Activated naive CD4-positive, alpha-beta T cell treated with anti-CD3 and anti-CD28 coated beads for 36 hours (primary cell): ENCODE data around the gene RNU1-4. TPM values are rescaled to one million over a fixed set of nuclear protein-coding genes. Genes with fewer than 3 reads are reported as not detected.
"Not testable (repeated sequence)": the region's sequence is repeated elsewhere in the genome, so short reads cannot be mapped to it uniquely, and the experiment has no call there.

Experiments used
- CTCF ChIA-PET: fragments of 350-600 bp; sonication (Branson Sonifier 250); formaldehyde crosslinking; loops from one replicate; lab custom pipeline; 2021; ENCODE audit warnings: antibody characterized with exemption; lab: Charles Lee
- DNase-seq: peaks from one replicate; pipeline ENCODE4 v3.0.0-alpha.2; 2020
- H3K27ac Mint-ChIP-seq: one replicate; pipeline ENCODE4 v1.8.0; 2021; ENCODE audit warnings: mild to moderate bottlenecking, mixed read lengths
- H3K27me3 Mint-ChIP-seq: one replicate; pipeline ENCODE4 v1.8.0; 2021; ENCODE audit warnings: low read depth, mixed read lengths
- H3K36me3 Mint-ChIP-seq: one replicate; pipeline ENCODE4 v1.8.0; 2021; ENCODE audit warnings: low read depth, mixed read lengths
- H3K4me1 Mint-ChIP-seq: one replicate; pipeline ENCODE4 v1.8.0; 2021; ENCODE audit warnings: low read depth, mixed read lengths
- H3K4me3 Mint-ChIP-seq: one replicate; pipeline ENCODE4 v1.8.0; 2021; ENCODE audit warnings: mild to moderate bottlenecking, moderate library complexity, mixed read lengths
- H3K9me3 Mint-ChIP-seq: one replicate; pipeline ENCODE4 v1.8.0; 2021; ENCODE audit warnings: mixed read lengths
- intact Hi-C: fragments of 100-400 bp; cut with micrococcal nuclease; formaldehyde crosslinking; loops from one replicate; pipeline ENCODE4 v1.15.1; 2023
- total RNA-seq, 2 experiments: library from RNA; stranded (reverse); gene quantifications; one replicate each; pipeline ENCODE4 v1.2.3, GENCODE V29; 2021

The RNU1-4 gene
- total RNA-seq, 2 experiments from 2014 or later: 1,341 to 1,386 TPM

DNA sequence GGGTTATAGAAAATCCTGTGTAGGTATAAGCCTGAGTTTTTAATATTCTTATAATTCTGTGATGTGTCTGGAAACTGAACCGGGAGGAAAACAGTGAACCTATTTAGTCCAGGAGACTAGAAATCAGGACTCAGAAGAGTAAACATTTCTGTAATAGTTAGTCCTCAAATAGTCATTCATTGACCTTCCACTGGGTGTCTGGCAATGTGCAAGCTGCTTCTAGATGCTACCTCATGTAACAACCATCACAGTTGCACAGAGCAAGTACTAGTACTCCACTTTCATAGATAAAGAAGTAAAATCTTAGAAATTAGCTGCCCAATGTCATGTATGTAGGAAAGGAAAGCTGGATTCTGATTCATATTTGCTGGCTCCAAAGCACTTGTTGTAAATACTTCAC is 15.1 kb downstream of the RNU1-4 start:
- H3K27me3 Mint-ChIP-seq, H3K4me3 Mint-ChIP-seq, H3K36me3 Mint-ChIP-seq, intact Hi-C loops, H3K27ac Mint-ChIP-seq, H3K9me3 Mint-ChIP-seq, H3K4me1 Mint-ChIP-seq, DNase-seq: not testable (repeated sequence)
- CTCF ChIA-PET: interaction anchor here (0.6 kb wide), 1 partner anchor 131 kb away, joined by 8 read pairs; no protein-coding TSS in a partner anchor

DNA sequence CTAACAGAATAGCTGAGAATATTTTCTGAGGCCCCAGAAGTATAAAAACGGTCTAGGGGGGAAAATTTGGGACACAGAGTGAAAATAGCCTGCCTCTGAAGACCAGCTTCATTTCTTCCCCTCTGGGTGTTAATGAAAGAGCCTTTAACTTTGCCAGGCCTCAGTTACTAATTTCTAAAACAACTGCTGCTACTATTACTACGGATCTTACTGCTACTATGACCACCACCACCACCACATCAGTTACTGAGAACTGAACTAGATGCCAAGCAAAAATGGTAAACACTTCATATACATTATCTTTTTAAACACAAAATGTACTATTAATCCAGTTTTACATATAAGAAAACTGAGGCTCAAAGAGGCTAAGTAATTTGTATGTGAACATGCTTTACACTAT is 15.6 kb downstream of the RNU1-4 start:
- CTCF ChIA-PET: interaction anchor here (0.6 kb wide), 1 partner anchor 131 kb away, joined by 8 read pairs; no protein-coding TSS in a partner anchor
- H3K4me1 Mint-ChIP-seq, H3K36me3 Mint-ChIP-seq: not testable (repeated sequence)

DNA sequence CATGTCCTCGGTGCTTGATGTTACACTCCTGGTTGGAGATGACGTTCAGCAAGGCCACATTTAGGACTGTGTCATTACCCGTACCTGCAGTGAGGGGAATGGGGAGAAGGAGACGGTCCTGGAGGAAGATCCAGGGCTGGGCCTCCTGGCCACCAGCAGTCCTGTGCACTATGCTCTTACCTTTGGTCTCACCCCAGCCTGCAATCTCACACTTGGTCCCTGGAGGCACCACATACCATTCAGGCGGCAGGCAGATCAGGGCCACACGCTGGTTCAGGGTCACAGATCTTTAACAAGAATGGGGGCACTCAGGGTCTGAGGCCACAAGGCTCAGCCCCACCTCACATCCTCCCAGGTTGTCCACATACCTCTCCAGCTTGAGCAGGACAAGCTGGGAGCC is 17.3 kb downstream of the RNU1-4 start:
- intact Hi-C loops, H3K9me3 Mint-ChIP-seq, H3K27me3 Mint-ChIP-seq, DNase-seq, H3K27ac Mint-ChIP-seq, CTCF ChIA-PET, H3K4me3 Mint-ChIP-seq, H3K36me3 Mint-ChIP-seq, H3K4me1 Mint-ChIP-seq: not testable (repeated sequence)

More for the DNA sequence above, 15.6 kb downstream of the RNU1-4 start:
- H3K27ac Mint-ChIP-seq, intact Hi-C loops, H3K9me3 Mint-ChIP-seq, H3K4me3 Mint-ChIP-seq, DNase-seq, H3K27me3 Mint-ChIP-seq: not testable (repeated sequence)

DNA sequence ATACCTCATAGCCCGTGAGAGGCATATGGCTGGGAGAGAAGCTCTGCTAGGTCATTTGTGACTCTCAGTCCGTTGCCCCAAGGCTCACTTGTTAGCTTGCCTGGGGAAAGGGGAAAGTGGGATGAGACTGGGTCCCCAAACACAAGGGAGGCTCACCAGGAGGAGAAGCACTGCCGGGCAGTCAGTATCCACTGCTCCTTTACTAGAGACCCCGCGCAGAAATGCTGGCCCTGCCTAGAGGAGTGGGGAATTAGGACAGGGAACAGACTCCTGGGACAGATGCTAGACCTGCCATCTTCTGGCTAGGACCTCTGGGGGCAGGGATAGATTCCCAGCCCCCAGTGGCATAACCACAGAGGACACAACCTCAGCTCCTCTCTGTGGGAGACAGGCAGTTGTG is 17.7 kb downstream of the RNU1-4 start:
- H3K27ac Mint-ChIP-seq, H3K4me3 Mint-ChIP-seq, H3K9me3 Mint-ChIP-seq, H3K4me1 Mint-ChIP-seq, H3K36me3 Mint-ChIP-seq, H3K27me3 Mint-ChIP-seq, intact Hi-C loops, CTCF ChIA-PET, DNase-seq: not testable (repeated sequence)

DNA sequence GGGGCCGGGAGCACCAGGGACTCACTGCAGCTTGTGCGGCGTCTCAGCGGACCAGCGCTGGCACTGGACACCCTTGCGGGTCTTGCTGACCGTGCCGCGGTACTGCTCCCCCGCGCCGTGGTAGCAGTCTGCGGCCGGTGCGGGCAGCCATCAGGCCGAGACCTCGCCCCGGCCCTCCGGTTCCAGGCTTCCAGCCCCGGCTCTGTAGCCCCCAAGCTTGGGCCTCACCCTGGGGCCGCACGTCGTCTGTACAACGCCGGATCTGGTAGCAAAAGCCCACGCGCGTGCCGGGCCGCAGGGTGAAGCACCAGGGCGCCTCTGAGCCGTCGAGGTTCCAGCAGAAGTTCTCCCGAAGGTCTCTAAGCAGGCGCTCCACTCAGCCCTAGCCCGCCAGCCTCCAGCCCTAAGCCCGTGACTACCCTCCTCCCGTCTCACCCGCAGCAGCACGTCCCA is 18.8 kb downstream of the RNU1-4 start:
- H3K4me1 Mint-ChIP-seq, DNase-seq, H3K36me3 Mint-ChIP-seq, CTCF ChIA-PET, H3K4me3 Mint-ChIP-seq, H3K27me3 Mint-ChIP-seq, H3K27ac Mint-ChIP-seq, H3K9me3 Mint-ChIP-seq, intact Hi-C loops: not testable (repeated sequence)

DNA sequence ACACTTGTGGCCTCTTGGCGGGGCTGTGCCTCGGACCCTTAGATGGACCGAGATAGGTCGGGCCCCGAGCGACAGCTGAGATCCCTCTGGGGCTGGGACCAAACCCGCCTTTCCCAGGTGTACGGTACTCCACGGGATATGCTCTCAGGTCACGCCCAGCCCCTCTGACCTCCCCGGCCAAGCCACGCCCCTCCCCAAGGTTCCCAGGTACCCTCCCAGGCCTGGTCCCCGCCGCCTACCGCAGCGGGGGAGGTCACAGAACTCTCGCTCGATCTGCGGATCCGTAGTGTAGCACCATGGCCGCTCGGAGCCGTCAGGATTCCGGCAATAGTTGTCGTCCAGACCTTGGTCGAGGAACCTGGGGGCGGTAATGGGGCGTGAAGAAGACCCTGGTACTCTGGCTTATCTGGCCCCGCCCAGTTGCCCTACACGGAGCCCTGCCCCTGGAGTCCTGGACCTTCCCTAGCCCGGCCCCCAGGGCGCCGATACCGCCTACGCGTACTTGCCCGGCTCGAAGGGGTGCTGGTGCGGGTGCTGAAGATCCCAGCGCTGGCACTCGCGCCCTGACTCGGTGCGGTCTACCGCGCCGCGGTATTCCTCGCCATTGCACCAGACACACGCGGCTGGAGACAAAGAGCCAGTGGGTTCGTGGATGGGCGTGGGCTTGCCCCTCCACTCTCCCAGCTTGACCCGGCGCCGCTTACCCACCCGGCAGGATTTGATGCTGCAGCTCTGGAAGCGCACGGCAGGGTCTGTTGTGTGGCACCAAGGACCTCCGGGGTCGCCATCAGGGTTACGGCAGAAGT is 19.5 kb downstream of the RNU1-4 start:
- H3K4me3 Mint-ChIP-seq, DNase-seq, H3K36me3 Mint-ChIP-seq, H3K27me3 Mint-ChIP-seq, intact Hi-C loops, CTCF ChIA-PET, H3K4me1 Mint-ChIP-seq, H3K9me3 Mint-ChIP-seq, H3K27ac Mint-ChIP-seq: not testable (repeated sequence)

DNA sequence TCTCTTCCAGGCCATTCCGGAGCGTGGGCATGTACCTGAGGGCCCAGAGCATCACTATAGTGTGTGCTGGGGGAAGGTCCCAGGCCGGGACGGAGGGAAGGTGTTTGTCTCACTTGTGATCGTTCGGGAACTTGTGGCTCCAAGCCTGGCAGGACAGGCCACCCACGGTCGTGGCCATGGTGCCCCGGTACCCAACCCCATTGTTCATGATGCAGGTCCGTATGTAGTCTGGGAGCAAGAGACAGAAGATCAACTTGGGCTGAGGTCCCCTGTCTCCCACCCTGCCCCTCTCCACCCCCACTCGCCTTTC is 20.1 kb downstream of the RNU1-4 start:
- H3K36me3 Mint-ChIP-seq, H3K27ac Mint-ChIP-seq, H3K9me3 Mint-ChIP-seq, DNase-seq, H3K4me1 Mint-ChIP-seq, intact Hi-C loops, H3K4me3 Mint-ChIP-seq, H3K27me3 Mint-ChIP-seq, CTCF ChIA-PET: not testable (repeated sequence)

DNA sequence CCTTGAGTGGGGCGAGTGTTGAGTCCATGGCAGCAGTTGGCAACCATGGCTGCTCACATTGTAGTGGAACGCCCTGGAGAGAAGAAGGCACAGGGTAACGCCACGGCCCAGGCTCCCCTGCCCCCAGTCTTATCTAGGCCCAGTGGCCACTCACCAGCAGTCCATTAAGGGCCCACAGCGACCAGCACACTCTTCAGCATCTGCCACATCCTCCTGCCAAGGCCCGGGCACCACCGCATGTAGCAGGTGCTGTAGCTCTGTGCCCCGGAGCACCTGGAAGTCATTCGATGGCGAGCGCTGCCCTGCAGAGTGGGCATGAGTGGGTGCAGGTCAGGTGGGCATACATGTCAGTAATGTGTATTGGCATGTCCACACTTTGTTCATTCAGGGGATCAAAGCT is 20.5 kb downstream of the RNU1-4 start:
- H3K4me1 Mint-ChIP-seq, H3K36me3 Mint-ChIP-seq, H3K27ac Mint-ChIP-seq, DNase-seq, H3K9me3 Mint-ChIP-seq, H3K27me3 Mint-ChIP-seq, H3K4me3 Mint-ChIP-seq, CTCF ChIA-PET, intact Hi-C loops: not testable (repeated sequence)

DNA sequence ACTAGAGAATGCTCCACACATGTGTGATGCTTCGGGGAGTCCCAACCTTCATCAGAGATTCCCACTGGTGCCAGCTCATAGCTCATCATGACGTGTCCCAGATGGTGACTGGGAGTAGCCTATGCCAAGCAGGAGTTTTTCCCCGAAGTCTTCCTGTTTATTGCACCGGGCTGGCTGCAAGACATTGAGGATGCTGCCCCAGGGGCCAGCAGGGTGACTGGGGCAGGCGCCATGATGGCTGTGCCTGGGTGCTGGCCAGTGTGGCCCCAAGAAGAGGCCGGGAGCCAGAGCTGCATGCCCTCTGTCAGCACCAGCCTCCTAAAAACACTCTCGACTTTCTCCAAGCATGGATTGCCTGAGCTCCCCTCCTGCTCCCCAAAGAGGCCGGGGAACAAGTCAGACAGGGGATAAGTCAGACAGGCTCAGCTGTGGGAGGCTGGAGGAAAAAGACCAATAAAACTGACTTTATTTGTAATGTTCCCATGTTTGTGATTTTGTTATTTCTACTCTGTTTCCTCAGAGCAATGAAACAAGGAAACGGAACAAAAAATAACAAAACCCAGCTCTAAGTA is 24.0 kb downstream of the RNU1-4 start:
- intact Hi-C loops, H3K36me3 Mint-ChIP-seq, DNase-seq, H3K27ac Mint-ChIP-seq, H3K27me3 Mint-ChIP-seq, CTCF ChIA-PET, H3K4me3 Mint-ChIP-seq, H3K4me1 Mint-ChIP-seq, H3K9me3 Mint-ChIP-seq: not testable (repeated sequence)

DNA sequence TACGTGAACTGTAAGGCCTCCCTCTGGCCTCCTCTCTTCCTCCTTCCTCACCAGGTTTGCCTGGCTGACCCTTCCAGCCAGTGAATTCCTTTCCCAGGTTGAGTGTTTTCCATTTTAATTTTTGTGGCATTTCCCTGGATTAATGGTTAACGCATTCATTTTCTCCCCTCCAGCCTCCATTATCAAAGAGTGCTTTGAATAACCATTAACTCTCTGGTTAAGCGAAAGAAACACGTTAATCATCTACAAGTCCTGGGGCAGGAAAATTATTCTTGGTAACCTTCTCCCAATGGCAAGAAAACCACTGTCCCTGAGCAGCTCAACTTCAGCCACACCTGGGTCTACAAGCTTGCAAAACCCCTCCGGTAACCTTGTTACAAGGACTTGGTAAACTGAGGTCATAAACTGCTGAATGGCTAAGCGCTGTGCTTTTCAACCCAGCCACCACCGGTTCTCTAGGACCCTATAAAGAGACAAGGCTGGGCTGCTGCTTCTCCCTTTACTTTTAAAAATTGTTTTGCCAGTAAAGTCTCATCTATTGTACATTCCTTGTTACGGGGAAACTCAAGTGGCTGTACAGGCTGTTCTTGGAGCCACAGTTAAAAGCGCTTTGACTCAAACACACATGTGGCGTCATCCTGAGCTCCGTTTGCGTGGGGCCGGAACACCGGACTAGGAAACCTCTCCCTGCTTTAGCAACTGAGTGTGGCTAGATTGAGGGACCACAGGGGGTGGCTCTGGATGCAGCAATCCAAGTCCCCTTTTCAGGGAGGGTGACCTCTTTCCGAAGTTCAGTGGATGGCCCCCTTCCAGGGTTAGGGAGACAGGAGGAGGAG is 24.7 kb downstream of the RNU1-4 start:
- not testable (repeated sequence) for DNase-seq, H3K36me3 Mint-ChIP-seq

DNA sequence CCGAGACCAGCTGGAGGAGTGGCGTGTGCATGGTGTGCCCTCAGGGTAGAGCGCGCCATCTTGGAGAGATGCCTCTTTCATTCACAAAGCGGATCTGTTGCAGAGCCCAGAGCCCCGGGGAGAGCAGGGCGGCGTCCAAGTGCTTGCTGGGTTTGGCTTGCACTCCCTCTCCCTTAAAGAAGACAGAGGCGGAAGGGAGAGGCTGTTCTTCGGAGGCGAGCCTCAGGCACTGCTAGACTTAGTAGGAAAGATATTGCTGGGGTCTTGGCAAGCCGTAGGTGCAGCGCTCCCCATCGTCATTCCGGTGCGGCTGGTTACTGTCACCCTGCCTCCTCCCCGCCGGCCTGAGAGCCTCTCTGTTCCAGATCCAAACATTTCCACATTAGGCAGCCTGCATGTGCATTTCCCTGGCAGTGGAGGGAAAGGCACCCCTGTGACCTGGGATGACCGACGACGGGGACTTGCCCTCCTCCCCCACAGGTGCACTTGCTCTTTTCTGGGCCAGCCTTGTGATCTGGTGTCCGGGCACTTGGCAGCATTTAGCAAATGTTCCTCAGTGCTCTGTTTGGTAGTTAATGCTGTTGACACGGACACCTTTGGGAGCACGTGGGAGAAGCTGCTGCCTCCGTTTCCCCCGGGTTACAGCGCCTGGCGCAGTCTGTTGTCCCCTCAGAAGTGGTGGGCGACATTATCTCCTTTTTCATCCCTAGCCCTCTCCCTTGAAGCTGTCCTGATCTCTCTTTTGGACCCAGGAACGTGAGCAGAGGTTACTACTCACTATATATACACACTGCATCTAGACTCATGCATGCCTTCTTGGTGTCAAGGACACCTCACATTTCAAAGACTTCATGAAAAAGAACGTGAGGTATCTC is 25.7 kb downstream of the RNU1-4 start:
- H3K4me1 Mint-ChIP-seq, H3K36me3 Mint-ChIP-seq, intact Hi-C loops, H3K27ac Mint-ChIP-seq, H3K27me3 Mint-ChIP-seq, H3K9me3 Mint-ChIP-seq, H3K4me3 Mint-ChIP-seq, DNase-seq, CTCF ChIA-PET: not testable (repeated sequence)

More for the DNA sequence above, 24.7 kb downstream of the RNU1-4 start:
- H3K27ac Mint-ChIP-seq, H3K27me3 Mint-ChIP-seq, CTCF ChIA-PET, H3K9me3 Mint-ChIP-seq, H3K4me3 Mint-ChIP-seq, intact Hi-C loops, H3K4me1 Mint-ChIP-seq: not testable (repeated sequence)

DNA sequence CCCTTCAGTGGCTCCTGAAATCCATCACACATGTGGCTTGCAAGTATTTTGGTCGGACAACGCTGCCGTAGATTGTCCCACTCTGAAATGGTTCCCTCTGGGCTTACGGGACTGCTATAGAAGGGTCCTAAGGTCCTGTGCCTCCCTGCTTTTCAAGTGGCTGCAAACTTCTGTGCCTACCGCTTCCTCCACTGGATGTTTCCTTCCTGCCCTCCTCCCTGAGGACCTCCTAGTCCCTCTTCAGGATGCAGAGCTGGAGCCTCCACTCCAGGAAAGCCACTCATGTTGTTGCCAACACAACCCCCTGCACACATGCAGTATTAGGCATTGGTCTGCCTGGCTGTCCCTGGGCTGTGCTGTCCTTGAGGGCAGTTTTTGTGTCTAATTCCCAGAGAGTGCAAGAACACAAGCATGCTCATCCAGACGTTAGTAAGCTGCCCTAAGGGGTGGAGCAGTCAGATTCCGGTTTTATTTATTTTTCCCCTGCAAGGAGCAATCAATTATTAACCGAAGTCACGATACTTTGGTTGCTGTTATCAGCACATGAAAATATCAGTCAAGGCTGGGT is 26.5 kb downstream of the RNU1-4 start:
- H3K36me3 Mint-ChIP-seq, H3K9me3 Mint-ChIP-seq, CTCF ChIA-PET: not testable (repeated sequence)

More for the DNA sequence above, 26.5 kb downstream of the RNU1-4 start:
- H3K27ac Mint-ChIP-seq, intact Hi-C loops, H3K4me3 Mint-ChIP-seq, H3K27me3 Mint-ChIP-seq, H3K4me1 Mint-ChIP-seq, DNase-seq: not testable (repeated sequence)
